A549 (cell line): ENCODE results near the gene ADAMTS15.

ENCODE experiments used
- CTCF ChIP-seq: fragments of >200 bp; sonication (Bioruptor Twin); formaldehyde crosslinking; IDR thresholded peaks from 3 replicates; pipeline ENCODE4 v1.5.1; 2016
- EP300 ChIP-seq, 2 experiments: fragments of >200 bp; sonication (Bioruptor Twin); formaldehyde crosslinking; IDR thresholded peaks; 2 replicates in 1 of 2; 3 replicates in 1 of 2; pipeline ENCODE4 v1.6.1; 2016 to 2017
- NFE2L2 ChIP-seq: fragments of 150-350 bp; conservative IDR thresholded peaks from 2 replicates; pipeline ENCODE4 v1.6.1; 2014; ENCODE audit warnings: low read length
- POLR2A ChIP-seq: IDR thresholded peaks from 2 replicates; pipeline ENCODE4 v1.6.1; 2012; ENCODE audit warnings: mild to moderate bottlenecking, low read length
- RAD21 ChIP-seq, 2 experiments: fragments of >200 bp in 1 of 2; sonication (Bioruptor Twin) in 1 of 2; formaldehyde crosslinking in 1 of 2; IDR thresholded peaks in 1 of 2; conservative IDR thresholded peaks in 1 of 2; 2 replicates in 1 of 2; 3 replicates in 1 of 2; pipeline ENCODE4 v1.6.1; 2012 to 2018; ENCODE audit warnings: inconsistent platforms in 1 of 2
- RFX5 ChIP-seq: fragments of 450-650 bp; IDR thresholded peaks from 2 replicates; pipeline ENCODE4 v1.7.1; 2014; ENCODE audit warnings: antibody characterized with exemption, mild to moderate bottlenecking, moderate library complexity
- TF ChIP-seq, protein P1 (sequence below): IDR thresholded peaks from 2 replicates; pipeline ENCODE4 v1.6.1; 2012

DNA sequence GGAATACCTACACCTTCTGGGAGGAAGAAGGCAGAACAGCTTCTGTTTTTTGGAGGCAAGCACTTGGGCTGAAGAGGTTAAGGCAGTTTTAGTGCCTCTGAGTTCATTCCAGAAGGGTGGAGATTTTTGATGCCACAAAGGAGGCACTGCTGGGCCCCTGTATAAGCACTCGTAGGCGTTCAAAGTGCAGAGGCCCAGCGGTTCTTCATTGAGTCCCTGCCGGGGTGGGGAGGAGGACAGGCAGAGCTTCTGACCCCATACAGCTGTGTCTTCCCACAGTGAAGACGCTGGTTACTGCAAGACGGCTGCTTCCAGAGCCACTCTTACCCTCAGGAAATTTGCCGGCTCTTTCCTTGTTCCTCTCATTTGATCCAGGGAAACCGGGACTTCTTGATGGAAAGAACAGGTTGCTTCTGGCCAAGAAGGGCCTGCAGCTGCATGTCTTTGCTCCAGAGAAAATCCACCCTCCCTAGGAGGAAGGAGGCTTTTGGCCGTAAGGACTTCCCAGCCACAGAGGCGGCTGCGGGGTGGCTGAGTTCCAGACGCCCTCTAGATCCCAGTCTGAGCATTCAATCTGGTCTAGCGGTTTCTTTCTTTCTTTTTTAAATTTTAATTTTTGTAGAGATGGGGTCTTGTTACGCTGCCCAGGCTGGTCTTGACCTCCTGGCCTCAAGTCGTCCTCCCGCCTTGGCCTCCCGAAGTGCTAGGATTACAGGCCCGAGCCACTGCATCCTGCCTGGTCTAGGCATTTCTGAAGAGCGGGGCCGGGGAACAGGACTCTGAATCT, 9.4 kb downstream of the ADAMTS15 start:
- TF ChIP-seq, protein P1, sequence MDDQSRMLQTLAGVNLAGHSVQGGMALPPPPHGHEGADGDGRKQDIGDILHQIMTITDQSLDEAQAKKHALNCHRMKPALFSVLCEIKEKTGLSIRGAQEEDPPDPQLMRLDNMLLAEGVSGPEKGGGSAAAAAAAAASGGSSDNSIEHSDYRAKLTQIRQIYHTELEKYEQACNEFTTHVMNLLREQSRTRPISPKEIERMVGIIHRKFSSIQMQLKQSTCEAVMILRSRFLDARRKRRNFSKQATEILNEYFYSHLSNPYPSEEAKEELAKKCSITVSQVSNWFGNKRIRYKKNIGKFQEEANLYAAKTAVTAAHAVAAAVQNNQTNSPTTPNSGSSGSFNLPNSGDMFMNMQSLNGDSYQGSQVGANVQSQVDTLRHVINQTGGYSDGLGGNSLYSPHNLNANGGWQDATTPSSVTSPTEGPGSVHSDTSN, result no peak
- TF ChIP-seq EP300 (IDR thresholded peaks at IDR 0.05) (no peak), CTCF (no peak), RFX5 (no peak), RAD21 (conservative IDR thresholded peaks at IDR 0.05 in 1 of 2, IDR thresholded peaks at IDR 0.05 in 1 of 2) (no peak), NFE2L2 (no peak), POLR2A (no peak)
